Fibroblast of skin of left biceps (primary cell): ENCODE measurements around the gene ARHGAP19.

Experiments used
- DNase-seq, 2 experiments: peaks; one replicate each; pipeline ENCODE4 v3.0.0-alpha.2; 2013; ENCODE audit warnings: low read depth in 2 of 2

The ARHGAP19 gene, protein sequence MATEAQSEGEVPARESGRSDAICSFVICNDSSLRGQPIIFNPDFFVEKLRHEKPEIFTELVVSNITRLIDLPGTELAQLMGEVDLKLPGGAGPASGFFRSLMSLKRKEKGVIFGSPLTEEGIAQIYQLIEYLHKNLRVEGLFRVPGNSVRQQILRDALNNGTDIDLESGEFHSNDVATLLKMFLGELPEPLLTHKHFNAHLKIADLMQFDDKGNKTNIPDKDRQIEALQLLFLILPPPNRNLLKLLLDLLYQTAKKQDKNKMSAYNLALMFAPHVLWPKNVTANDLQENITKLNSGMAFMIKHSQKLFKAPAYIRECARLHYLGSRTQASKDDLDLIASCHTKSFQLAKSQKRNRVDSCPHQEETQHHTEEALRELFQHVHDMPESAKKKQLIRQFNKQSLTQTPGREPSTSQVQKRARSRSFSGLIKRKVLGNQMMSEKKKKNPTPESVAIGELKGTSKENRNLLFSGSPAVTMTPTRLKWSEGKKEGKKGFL

DNA sequence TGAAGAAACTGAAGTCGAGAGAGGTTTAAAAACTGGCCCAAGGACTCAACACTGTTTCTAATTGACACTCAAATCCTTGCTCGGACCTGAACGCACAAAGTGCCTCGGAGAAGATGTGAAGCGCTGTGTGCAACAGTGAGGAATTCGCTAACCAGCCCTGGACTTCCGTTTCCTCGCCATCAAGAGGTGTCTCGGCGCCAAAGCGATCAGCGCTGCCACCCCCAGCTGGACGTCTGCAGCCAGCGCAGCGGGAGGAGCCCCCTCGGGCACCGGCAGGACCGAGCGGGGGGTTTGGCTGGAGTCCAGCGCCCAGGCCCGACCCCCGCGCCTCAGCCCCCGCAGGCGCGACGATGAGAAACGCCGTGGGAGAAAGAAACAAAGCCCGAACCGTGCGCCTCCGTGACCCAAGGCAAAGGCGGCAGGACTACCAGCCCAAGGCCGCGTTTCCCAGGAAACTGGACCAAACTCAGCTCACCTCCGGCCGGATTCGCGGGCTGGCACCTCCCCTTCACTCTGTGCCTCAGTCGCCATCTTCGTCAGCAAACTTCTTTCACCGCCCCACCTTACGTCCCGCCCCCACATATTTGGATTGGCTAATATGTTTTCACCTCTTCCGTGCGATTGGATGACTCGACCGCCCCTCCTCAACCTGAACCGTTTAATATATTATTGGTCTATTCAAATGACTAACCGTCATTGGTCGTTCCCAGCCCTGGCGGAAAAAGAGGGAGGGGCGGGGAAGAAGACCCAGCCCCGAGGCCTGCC is at the start of gene ARHGAP19:
TSS of gene ARHGAP19 (minus strand) at position 541 of the 765 bp plus-strand sequence. CDS start at position 531, 10 bp downstream.
- peak; percentile 94 to 95 for DNase-seq

- DNase-seq, result no peak
Measured at GRCh38 chr10:97341416-97341815, 49.0 kb upstream of the ARHGAP19 start.

GRCh38 chr10:97338041-97338440 is 45.6 kb upstream of the ARHGAP19 start:
- DNase-seq, result no peak

DNA sequence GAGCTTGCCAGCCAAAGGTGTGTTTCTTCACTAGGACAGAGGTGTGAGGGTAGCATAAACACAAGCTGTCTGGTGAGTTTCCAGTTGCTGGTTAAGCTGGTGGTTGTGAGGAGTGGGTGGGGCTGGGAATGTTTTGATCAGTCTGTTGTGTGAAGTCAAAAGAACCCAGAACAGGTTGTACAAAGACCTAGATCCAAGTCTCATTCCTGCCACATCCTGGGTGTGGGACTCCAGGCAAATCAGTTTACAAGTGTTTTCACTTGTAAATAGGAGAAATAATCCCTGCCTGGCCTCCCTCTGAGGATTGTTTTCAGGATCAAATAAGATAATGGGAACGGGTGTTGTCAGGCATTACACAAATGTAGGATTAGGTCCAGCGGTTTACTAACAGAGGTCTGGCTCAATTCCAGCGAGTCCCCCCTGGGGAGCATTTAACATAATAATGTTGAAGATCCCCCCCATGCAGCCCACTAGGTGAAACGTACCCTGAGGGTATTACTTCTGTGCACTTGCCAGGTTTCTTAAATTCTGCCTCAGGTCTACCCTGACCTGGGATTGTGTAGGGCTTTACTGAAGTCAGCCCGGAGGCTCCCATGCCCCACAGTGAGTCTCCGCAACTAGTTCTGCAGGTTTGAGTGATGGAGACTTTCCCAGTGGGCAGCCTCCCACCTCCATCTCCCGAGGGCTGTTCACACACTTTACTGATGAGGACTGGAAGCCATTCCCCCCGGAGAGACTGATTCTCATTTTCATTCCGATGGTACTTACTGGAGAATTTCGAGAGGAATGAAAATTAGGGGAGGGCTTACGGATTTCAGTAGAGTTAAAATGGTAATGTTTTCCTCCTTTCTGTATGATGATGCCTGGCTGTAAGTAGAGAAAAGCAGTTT is 44.8 kb upstream of the ARHGAP19 start:
- DNase-seq, result no peak

- no peak for DNase-seq
Measured at GRCh38 chr10:97336446-97336845, 44.0 kb upstream of the ARHGAP19 start.

- no peak for DNase-seq
Measured at GRCh38 chr10:97336006-97336405, 43.6 kb upstream of the ARHGAP19 start.

DNA sequence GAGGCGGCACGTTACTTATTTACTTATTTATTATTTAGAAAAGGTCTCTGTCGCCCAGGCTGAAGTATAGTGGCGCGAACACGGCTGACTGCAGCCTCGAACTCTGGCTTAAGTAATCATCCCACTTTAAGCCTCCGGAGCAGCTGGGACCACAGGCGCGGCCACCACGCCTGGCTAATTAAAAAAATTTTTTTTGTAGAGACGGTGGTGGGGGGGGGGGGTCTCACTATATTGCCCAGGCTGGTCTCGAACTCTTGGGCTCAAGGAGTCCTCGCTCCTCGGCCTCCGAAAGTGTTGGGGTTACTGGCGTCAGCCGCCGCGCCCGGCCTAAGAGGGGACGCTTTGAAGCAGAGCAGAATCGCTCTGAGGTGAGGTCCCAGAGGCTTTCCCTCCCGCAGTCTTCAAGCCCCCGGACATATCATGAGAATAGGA is 42.8 kb upstream of the ARHGAP19 start:
- no peak for DNase-seq

DNA sequence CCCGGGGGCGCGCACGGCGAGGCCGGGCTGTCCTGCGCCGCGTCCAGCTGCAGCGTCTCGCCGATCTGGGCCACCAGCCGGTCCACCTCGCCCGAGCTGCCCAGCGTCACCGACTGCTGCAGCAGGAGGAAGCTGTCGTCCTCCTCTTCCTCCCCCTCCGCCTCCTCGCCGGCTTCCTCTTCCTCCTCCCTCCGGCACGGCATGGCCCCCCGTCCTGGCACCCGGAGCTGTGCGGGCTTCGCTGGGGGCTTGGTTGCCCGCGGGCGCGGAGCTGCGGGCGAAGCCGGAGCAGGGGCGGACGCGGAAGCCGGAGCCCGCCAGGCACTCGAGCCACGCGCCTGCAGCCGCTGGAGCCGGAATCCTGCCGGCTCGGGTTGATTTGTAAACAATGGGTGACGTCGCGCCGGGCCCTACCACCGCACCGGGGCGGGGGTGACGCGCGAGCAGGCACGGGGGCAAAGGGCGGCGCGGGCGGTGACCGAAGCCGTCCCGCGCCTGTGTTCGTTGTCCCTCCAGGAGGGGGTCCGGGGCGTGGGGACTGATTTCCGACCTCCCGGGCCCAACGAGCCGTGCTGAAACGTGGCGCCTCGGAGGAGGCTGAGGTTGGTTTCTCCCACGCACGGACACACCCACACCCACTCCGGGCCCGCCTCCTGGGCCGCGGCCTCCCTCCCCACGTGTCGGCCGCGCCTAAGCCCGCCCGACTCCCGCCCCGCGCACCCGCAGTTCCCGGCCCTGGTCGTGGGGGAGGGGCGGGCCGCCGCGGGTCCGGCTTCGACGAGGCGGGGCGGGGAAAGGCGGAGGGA is 42.1 kb upstream of the ARHGAP19 start, which contains the start of gene FRAT2:
TSS of gene FRAT2 (minus strand) at position 360 of the 806 bp plus-strand sequence. CDS start at position 203, 157 bp downstream.
- peak; percentile 79 to 83 for DNase-seq

DNA sequence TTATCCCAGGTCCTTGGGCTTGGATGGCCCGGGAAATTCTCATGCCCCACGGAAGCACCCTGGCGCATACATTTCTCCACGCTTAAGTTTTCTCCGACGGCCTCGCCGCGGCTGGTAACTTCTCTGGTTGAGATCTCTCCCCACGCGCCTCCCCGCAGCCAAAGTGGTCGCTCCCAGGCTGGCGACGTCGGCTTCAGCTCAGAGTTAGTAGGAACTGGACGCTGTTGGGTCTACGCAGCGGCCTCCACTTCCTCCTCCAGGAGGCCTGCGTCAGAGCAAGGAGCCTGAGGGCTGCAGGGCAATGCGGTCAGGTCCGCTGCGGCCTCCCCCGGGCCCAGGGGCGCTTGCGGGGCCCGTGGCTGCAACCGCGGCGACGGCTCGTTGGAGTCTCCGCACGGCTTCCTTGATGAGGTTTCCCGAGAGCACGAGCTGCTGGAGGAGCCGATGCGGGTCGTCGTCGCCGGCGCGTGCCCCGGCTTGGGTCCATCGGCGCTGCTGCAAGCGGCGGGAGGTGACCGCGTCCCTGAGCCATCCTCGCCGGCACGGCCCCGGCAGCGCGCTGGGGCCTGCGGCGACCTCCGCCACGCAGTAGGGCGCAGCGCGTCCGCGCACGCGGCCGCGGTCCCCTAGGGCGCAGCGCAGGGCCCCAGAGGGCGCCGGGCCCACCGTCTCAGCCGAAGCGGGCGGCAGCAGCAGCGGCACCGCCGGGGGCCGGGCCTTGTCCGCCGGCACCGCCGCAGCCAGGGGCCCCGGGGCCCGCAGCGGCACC is 41.3 kb upstream of the ARHGAP19 start:
- DNase-seq, result no peak

DNA sequence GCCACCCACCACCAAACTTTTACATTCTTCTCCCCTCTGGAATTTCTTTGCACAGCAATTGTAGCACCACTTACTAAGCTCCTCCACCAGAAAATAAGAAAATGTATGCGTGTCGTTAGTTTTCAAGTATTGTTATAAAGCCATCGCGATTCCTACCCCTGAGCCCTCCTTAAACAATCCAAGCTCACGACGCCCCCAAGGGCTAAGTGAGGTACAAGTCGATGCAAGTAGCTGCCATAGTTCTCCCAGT is 40.8 kb upstream of the ARHGAP19 start:
- DNase-seq, result no peak

- DNase-seq, result peak; percentile 25 to 29
Measured at GRCh38 chr10:97332591-97333350, 40.3 kb upstream of the ARHGAP19 start.

DNA sequence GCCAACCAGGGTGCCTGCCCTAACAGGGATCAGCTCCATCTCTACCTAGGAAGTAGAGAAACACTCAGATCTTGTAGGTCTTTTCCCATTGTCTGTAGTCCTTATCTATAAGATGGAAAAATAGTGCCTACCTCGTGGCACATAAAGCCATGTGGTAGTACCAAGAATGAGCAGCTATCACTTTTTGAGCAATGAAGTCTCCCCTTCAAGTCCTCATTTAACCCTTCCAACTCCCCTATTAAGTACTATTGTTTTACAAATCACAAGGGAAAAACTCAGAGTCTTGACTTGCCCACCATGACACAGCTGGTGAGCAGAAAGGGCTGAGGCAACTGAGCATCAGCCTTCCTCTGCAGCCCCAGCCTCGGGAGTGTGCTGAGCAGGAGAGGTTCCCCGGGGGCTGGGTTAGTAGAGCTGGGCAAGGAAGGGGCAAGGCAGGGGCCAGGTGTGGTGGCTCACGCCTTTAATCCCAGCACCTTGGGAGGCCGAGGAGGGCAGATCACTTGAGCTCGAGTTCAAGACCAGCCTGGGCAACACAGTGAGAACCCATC is 38.8 kb upstream of the ARHGAP19 start:
- no peak for DNase-seq

GRCh38 chr10:97329766-97330165 is 37.3 kb upstream of the ARHGAP19 start:
- DNase-seq, result no peak

DNA sequence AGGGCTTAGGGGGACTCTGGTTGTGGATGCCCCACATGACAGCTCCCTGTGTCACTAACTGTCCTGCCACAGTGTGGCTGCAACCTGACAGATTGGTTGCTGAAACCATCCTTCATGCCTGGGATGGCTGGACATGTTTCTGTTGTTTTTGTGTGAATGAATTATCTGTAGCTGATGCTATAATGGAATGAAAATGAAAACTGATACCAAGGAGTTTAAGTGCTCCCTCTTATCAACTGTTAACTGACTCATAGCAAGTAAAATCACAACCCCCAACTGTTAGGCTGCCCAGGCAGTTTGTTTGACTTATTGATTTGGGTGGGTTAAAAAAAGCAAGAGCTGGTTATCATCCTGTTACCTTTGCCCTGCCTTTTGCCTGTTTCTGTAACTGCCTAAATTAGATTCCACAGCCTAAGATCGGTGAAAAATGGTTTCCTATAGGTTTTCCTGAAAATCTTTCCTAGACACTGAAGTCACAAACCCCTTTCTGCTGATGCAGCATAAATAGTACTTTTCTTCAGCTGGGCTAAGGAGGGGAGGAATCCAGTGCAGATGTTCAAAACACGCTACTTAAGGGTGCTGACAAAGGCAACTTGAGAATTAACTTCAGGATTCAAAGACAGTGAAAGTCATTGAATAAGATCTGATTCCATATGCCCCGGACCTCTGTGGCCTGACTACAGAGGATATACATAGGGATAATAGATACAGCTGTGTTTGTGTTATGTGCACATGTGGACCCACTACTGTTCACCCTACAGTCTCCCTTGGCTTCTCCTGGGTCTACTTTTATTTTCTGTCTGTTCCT is 36.4 kb upstream of the ARHGAP19 start:
- no peak for DNase-seq

- no peak for DNase-seq
Measured at GRCh38 chr10:97327348-97328294, 35.2 kb upstream of the ARHGAP19 start.

DNA sequence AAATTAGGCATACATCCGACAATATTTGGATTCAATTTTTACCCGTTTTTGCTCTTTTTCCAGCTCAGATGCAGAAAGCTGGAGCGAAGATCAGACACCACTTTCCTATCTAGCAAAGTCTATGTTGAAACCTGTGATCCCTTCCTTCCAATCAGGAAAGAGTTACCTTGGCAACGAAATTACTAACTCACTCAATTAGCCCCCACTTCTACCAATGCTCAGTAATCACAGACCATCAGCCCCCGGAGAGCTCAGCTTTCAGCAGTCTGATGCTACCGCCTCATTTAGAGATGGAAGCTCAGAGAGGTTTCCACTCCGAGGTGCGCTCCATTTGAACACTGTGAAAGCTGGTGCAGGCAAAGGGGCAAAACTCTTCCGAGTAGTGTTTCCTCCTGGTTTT is 33.3 kb upstream of the ARHGAP19 start:
- no peak for DNase-seq

GRCh38 chr10:97323501-97323900 is 31.1 kb upstream of the ARHGAP19 start:
- no peak for DNase-seq
